OCI-LY3 (cell line): Measurements from ENCODE around the gene DBNDD1.

Source experiments
- EZH2phosphoT487 ChIP-seq: fragments of 200-600 bp; shearing (Covaris generic); IDR thresholded peaks from 2 replicates; pipeline ENCODE4 v1.6.1; 2018; ENCODE audit warnings: antibody characterized with exemption, mixed run types, low read depth
- TF ChIP-seq, protein P1 (sequence below): fragments of 200-600, 300-600 bp; sonication (generic); IDR thresholded peaks from 2 replicates; pipeline ENCODE4 v1.5.1; 2014; ENCODE audit warnings: antibody characterized with exemption, low read length, low read depth

DNA sequence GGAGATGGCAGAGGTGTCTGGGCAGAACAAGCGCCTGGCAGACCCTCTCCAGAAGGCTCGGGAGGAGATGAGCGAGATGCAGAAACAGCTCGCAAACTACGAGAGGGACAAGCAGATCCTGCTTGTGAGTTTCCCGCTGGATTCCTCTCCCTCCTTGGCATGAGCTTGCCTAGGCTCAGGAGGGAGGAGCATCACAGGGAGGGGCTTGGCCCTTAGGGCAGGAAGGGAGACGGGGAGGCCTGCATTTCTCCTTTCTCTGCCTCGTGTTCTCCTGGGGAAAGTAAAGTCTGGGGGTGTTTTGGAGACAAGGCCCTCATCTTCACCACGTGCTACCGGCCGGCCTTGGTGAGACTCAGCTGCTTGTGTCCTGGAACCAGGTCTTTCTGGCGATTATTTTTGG, 18.0 kb upstream of the DBNDD1 start:
- TF ChIP-seq, protein P1, sequence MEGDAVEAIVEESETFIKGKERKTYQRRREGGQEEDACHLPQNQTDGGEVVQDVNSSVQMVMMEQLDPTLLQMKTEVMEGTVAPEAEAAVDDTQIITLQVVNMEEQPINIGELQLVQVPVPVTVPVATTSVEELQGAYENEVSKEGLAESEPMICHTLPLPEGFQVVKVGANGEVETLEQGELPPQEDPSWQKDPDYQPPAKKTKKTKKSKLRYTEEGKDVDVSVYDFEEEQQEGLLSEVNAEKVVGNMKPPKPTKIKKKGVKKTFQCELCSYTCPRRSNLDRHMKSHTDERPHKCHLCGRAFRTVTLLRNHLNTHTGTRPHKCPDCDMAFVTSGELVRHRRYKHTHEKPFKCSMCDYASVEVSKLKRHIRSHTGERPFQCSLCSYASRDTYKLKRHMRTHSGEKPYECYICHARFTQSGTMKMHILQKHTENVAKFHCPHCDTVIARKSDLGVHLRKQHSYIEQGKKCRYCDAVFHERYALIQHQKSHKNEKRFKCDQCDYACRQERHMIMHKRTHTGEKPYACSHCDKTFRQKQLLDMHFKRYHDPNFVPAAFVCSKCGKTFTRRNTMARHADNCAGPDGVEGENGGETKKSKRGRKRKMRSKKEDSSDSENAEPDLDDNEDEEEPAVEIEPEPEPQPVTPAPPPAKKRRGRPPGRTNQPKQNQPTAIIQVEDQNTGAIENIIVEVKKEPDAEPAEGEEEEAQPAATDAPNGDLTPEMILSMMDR = no peak
- no peak for TF ChIP-seq EZH2phosphoT487
